DMS79 treated with DMSO at 0.1 percent for 48 hours (cell line): ENCODE data around the gene MTMR12.
"Not testable (repeated sequence)": the region's sequence is repeated elsewhere in the genome, so short reads cannot be mapped to it uniquely, and the experiment has no call there.

Source experiments
- DNase-seq: peaks from one replicate; lab custom pipeline; 2025; lab: John Stamatoyannopoulos, UW

The MTMR12 gene

GRCh38 chr5:32297181-32298058 lies 15.3 kb downstream of the MTMR12 start:
- DNase-seq = no peak

- not testable (repeated sequence) for DNase-seq
Measured at GRCh38 chr5:32295966-32296772, 16.6 kb downstream of the MTMR12 start.

- no peak for DNase-seq
Measured at GRCh38 chr5:32291591-32291990, 21.1 kb downstream of the MTMR12 start.

DNA sequence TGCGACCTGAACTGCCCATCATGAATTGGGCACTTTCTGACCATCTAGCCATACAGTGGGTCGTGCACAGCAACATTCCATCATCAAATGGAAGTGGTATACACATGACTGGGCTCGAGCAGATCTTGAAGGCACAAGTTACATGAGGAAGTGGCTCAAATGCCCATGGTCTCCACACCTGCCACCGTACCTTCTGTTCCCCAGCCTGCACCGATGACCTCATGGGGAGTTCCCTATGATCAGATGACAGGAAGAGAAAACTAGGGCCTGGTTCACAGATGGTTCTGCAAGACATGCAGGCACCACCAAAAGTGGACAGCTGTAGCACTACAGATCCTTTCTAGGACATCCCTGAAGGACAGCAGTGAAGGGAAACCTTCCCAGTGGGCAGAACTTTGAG lies 21.8 kb downstream of the MTMR12 start:
- DNase-seq = no peak

GRCh38 chr5:32290501-32290900 lies 22.2 kb downstream of the MTMR12 start:
- not testable (repeated sequence) for DNase-seq

DNA sequence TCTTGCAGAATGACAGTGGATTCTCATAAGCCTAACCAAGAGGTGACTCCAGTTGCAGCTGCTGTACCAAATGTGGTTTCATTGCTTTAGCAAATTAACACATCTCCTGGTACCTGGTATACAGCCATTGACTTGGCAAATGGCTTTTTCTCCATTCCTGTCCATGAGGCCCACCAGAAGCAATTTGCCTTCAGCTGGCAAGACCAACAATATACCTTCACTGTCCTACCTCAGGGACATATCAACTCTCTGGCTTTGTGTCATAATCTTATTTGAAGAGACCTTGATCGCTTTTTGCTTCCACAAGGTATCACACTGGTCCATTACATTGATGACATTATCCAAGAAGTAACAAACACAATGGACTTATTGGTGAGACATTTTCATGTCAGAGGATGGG lies 22.8 kb downstream of the MTMR12 start:
- DNase-seq = not testable (repeated sequence)

DNA sequence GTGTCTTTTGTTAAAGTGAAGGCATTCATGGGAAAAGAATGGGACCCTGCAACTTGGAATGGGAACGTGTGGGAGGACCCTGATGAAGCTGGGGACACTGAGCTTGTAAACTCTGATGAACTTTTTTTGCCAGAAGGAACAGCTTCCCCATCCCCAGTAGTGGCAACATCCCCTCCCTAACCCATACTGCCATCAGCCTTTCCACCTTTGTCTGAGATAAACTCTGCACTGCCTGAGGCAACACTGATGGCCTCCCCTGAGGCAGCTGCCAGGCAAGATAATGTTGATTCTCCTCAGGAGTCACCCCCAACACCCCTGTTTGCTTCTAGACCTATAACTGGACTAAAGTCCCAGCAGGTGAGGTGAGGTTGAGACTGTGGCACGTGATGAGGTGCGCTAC lies 24.6 kb downstream of the MTMR12 start:
- not testable (repeated sequence) for DNase-seq

- not testable (repeated sequence) for DNase-seq
Measured at GRCh38 chr5:32287525-32287924, 25.2 kb downstream of the MTMR12 start.

- no peak for DNase-seq
Measured at GRCh38 chr5:32285510-32286138, 27.1 kb downstream of the MTMR12 start.

DNA sequence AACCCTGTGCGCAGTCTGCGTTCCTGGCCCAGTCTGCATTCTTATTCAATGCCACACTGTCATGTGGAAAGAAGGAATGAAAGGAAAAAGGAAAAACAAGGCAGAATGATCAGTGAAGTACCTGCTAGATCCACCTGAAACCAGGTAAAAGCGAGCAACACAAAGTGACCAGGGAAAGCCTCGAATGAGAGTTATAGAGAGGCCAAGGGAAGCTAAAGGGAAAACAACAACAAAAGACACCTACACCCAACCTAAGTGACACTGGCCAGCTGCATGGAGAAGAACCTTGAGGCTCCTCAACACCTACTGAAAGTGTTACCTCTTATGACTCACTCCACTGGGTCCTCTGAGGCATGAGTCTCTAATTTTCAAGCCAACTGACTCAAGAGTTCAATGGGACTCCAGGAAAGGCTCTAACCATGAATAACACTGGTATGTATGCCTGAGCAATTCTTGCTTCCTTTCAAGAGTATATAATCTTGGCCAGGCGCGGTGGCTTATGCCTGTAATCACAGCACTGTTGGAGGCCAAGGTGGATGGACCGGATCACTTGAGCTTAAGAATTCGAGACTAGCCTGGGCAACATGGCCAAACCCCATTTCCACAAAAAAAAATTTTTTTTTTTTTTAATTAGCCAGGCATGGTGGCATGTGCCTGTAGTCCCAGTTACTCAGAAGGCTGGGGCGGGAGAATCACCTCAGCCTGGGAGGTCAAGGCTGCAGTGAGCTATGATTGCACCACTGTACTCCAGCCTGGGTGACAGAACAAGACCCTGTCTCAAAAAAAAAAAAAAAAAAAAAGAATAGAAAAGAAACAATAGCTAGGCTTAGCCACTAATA lies 29.0 kb downstream of the MTMR12 start:
- no peak for DNase-seq

GRCh38 chr5:32283061-32283460 lies 29.7 kb downstream of the MTMR12 start:
- DNase-seq = peak; percentile 29

GRCh38 chr5:32282633-32283032 lies 30.1 kb downstream of the MTMR12 start:
- DNase-seq = no peak

DNA sequence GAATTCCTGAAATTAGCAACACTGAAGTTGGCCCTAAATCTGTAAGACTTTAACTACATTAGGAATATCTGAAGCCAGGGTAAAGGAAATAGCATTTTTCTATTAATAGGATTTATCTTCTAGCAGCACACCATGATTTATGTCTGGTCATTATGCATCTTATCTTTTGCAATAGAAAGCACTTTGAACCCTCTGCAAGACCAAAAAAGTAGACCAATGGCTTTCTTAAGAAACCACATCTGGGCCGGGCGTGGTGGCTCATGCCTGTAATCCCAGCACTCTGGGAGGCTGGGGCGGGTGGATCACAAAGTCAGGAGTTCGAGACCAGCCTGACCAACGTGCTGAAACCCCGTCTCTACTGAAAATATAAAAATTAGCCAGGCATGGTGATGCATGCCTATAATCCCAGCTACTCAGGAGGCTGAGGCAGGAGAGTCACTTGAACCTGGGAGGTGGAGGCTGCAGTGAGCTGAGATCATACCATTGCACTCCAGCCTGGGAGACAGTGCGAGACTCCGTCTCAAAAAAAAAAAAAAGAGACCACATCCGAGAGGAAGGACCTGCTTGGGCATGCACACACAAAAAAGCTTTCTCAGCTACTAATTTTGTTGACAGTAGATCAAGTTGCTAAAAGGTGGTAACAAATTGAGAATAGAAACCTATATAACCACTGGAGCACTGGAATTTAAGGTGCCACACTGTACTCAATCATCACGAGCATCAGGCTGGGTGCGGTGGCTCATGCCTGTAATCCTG lies 31.2 kb downstream of the MTMR12 start:
- not testable (repeated sequence) for DNase-seq

DNA sequence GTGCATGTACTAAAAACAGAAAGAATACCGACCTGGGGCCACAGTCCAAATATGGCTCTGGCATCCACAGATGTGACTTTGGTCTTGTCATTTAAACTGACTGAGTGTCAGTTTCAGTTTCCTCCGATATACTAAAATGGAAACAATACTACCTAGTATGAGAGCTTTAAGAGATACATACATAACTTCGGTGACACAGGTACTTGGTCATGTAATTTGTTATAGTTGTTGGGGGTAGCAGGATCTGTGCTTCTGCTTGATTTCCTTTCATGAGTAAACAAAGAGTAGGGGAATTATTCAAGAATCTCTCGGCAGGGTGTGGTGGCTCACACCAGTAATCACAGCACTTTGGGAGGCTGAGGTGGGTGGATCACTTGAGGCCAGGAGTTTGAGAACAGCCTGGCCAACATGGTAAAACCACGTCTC lies 32.1 kb downstream of the MTMR12 start:
- DNase-seq = no peak

DNA sequence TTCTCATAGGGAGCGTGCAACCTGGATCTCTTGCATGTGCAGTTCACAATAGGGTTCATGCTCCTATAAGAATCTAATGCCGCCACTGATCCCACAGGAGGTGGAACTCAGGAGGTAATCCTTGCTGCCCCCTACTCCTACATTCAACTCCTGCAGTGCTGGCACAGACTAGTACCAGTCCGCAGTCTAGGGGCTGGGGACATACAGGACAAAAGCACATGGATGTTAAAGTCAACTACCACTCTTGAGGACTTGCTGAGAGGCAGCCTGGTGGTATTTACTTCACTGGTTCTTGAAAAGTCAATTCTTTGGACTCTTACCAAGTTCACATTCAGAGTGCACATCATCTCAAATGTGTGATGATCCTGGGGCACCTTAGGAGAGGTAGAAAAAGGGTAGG lies 33.0 kb downstream of the MTMR12 start:
- peak; percentile 24 for DNase-seq

- DNase-seq = no peak
Measured at GRCh38 chr5:32279223-32279622, 33.5 kb downstream of the MTMR12 start.

GRCh38 chr5:32278406-32278805 lies 34.3 kb downstream of the MTMR12 start:
- DNase-seq = no peak

DNA sequence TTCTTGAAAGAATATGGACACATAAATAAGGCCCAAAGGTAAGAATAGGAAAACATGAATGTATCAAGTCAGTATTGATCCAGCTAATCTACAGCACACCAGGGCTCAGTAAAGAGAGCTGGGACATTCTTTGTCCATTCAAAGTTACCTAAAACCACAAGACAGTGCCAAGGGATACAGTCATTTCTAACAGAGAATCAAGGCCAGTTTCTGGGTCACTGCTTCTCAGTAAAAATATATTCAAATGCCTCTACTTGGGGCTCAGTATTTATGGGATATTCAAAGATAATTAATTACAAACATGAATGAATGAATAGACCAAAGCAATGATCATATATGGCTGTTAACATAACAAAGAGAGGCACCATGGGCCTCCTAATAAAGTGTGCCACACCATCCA lies 34.9 kb downstream of the MTMR12 start:
- no peak for DNase-seq

GRCh38 chr5:32276173-32276853 lies 36.4 kb downstream of the MTMR12 start:
- no peak for DNase-seq

DNA sequence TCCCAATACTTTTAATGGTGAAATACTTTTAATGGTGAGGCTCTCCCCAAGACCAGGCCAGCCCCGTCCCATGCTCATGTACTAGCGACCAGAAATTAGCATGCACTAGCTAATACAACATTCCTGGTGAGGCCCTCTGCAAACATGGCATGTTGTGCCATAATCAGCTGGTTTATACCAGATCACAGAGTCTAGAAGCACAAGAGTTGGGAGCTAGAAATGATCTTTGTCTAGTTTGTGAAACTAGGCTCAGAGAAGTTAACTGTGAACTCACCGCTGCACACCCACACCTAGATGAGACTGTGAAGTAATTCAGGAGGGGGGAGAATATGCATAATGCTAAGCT lies 37.4 kb downstream of the MTMR12 start:
- DNase-seq = no peak
